ENCODE measurements around the gene MPI. TPM values are rescaled to one million over a fixed set of nuclear protein-coding genes. Genes with fewer than 3 reads are reported as not detected.

MPI gene
- total RNA-seq, 4 donors from 2014 or later, result 28.8 to 73.3 (median 33.7) TPM

- Histone ChIP-seq H3K27me3 (no peaks in the 10 kb centered on the region), H3K4me1 (peaks cover 0 to 17% of the 10 kb centered on the region in 2 donors), H3K36me3 (no peaks in the 10 kb centered on the region), H3K27ac (peak overlapping the region; percentile 91 to 92), H3K4me3 (peak overlapping the region in 1 of 2 donors; percentile 77), H3K9me3 (no peaks in the 10 kb centered on the region)
- DNase-seq, result peak; percentile 22 to 34
- TF ChIP-seq POLR2A (IDR thresholded peaks at IDR 0.05) (no peak), CTCF (IDR thresholded peaks at IDR 0.05) (no peak)
- intact Hi-C loops (cut with DNase I; ENCODE audit: low total_unique reads), result no loop called here
These were observed 45.9 kb upstream of the MPI start for GRCh38 chr15:74843891-74844299.

- no peaks in the 10 kb centered on the region for H3K9me3 ChIP-seq
- peak overlapping the region; percentile 91 to 92 for H3K27ac ChIP-seq
- H3K4me3 ChIP-seq, result no peak overlapping the region
- H3K36me3 ChIP-seq, result no peaks in the 10 kb centered on the region
- intact Hi-C loops (cut with DNase I; ENCODE audit: low total_unique reads), result no loop called here
- no peak for DNase-seq
- no peaks in the 10 kb centered on the region for H3K27me3 ChIP-seq
- TF ChIP-seq CTCF (IDR thresholded peaks at IDR 0.05), result no peak
- peaks cover 0 to 17% of the 10 kb centered on the region in 2 donors for H3K4me1 ChIP-seq
These were observed 45.3 kb upstream of the MPI start for GRCh38 chr15:74844319-74845207.

GRCh38 chr15:74845208-74845568, 44.7 kb upstream of the MPI start:
- Histone ChIP-seq H3K4me1 (peaks cover 0 to 17% of the 10 kb centered on the region in 2 donors), H3K9me3 (no peaks in the 10 kb centered on the region), H3K4me3 (no peak overlapping the region), H3K27ac (no peak overlapping the region), H3K36me3 (no peaks in the 10 kb centered on the region), H3K27me3 (no peaks in the 10 kb centered on the region)
- intact Hi-C loops (cut with DNase I; ENCODE audit: low total_unique reads), result no loop called here
- TF ChIP-seq POLR2A (IDR thresholded peaks at IDR 0.05), result no peak
- TF ChIP-seq CTCF (IDR thresholded peaks at IDR 0.05), result no peak
- DNase-seq, result no peak

- TF ChIP-seq CTCF (IDR thresholded peaks at IDR 0.05) (no peak), POLR2A (IDR thresholded peaks at IDR 0.05) (no peak)
- no peak overlapping the region for H3K27ac ChIP-seq
These were observed 44.3 kb upstream of the MPI start for GRCh38 chr15:74845581-74845980.

GRCh38 chr15:74847432-74847831, 42.4 kb upstream of the MPI start:
- no peaks in the 10 kb centered on the region for H3K36me3 ChIP-seq

More at GRCh38 chr15:74845581-74845980, 44.3 kb upstream of the MPI start:
- no peaks in the 10 kb centered on the region for H3K9me3 ChIP-seq
- H3K36me3 ChIP-seq, result no peaks in the 10 kb centered on the region
- no peak for DNase-seq
- H3K4me3 ChIP-seq, result no peak overlapping the region
- no peaks in the 10 kb centered on the region for H3K27me3 ChIP-seq
- intact Hi-C loops (cut with DNase I; ENCODE audit: low total_unique reads), result no loop called here
- peaks cover 0 to 17% of the 10 kb centered on the region in 2 donors for H3K4me1 ChIP-seq

More at GRCh38 chr15:74847432-74847831, 42.4 kb upstream of the MPI start:
- no peaks in the 10 kb centered on the region for H3K27me3 ChIP-seq
- H3K27ac ChIP-seq, result no peak overlapping the region
- peaks cover 0 to 9% of the 10 kb centered on the region in 2 donors for H3K4me1 ChIP-seq
- no peaks in the 10 kb centered on the region for H3K9me3 ChIP-seq
- intact Hi-C loops (cut with DNase I; ENCODE audit: low total_unique reads), result no loop called here
- no peak for DNase-seq
- TF ChIP-seq POLR2A (IDR thresholded peaks at IDR 0.05) (no peak), CTCF (IDR thresholded peaks at IDR 0.05) (no peak)
- H3K4me3 ChIP-seq, result no peak overlapping the region
